Stimulated activated CD4-positive, alpha-beta T cell treated with anti-CD3 and anti-CD28 coated beads, Interleukin-15, amount 100 ng/mL, for 48 hours (primary cell): ENCODE measurements around the gene EEIG2.
"Not testable (repeated sequence)": the region's sequence is repeated elsewhere in the genome, so short reads cannot be mapped to it uniquely, and the experiment has no call there.

Source experiments
- DNase-seq, 2 donors: peaks; one replicate each; pipeline ENCODE4 v3.0.0-alpha.2; 2020; ENCODE audit warnings: low read depth in 2 of 2

Gene EEIG2

DNA sequence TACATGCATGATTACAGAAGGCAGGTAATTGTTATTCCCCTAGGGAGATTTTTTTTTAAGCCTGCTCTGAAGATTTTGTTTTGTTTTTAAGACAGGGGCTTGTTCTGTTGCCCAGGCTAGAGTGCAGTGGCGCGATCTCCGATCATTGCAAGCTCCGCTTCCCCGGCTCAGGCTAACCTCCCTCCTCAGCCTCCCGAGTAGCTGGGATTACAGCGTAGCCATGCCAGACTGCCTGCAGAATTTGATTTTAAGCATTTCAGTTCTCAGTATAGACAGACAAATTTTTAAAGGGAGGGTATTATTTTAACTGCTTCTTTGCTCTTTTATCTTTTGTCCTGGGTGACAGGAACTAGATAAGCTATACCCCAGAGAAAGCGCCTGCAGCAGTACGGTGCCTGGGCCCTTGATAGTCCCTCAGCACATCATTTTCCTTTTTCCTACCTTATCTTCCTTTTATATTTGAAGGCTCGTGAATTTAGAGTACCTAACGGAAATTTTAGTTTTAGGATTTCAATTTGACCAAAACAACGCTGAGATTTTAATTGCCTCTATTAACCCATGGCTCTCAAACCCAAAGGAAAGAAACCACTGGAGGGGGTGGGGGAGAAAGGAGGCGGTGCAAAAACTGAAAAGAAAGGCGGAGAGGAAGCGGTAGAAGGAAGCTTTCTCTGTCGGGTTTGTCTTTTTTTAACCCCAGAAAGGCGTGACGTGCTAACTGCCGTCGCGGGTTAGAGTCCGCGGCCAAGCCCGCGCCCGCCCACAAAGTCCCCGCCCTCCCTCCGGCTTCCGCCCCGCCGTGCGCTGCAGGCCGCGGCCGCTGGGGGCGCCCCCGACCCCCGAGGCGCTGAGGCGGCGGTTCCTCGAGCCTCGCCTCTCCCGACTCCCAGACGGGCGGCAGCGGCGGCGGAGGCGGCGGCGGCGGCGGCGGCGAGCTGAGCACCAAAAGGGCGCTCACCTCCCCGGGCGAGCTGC, at the start of gene EEIG2:
EEIG2 (plus strand) TSS at position 886 of the 972 bp plus-strand sequence. CDS start 329 bp downstream, outside the sequence.
- DNase-seq, result peak; percentile 71 to 88

GRCh38 chr1:108511764-108512163, 48.1 kb upstream of the EEIG2 start:
- DNase-seq, result no peak

DNA sequence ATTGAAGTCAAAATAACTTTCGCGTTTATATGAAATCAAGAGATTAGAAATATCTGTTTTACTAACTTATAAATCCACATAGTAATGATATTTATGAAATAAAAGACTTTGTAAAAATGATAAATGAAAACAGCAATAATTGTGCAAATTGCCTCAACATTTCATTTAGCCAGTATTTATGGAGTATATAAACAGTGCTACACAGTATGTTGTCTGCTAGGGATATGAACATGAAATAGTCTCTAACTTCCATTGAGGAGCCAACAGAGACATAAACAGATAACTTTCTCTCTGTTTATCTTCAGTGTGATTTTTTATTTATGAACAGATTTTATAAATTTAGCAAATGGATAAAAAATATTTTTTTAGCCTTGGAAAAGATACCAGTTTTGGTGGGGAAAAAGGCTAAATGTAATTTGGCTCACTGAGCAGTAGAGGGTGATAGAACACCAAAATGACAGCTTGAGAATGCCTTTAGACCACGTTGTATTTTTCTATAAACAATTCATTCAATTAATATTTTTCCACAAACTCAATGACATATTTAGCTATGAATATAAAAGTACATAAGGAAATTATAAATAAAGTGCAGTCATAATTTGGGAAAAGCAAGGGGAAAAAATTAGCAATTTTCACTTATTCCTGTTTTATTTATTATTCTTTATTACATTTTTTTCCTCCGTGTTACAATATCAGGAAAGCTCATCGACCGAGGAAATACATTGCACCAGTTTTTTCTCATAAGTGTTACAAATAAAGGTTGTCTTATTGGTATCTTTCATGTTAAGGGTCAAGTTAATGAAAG, 47.5 kb upstream of the EEIG2 start:
- DNase-seq, result no peak

DNA sequence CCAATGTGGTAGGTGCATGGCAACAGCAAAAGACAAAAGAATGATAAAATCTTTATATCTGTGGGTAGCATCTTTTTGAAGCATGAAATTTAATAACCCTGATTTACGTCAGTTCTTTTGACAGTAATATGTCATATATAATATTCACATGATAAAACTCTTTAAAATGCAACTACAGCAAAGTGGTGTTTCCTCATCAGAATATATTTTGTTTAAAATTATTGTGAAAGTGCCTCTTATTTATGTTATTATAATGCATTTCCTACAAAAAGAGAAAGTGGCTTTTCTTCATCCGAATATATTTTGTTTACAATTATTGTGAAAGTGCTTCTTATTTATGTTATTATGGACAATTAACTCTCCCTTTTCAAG, 46.9 kb upstream of the EEIG2 start:
- DNase-seq, result no peak

DNA sequence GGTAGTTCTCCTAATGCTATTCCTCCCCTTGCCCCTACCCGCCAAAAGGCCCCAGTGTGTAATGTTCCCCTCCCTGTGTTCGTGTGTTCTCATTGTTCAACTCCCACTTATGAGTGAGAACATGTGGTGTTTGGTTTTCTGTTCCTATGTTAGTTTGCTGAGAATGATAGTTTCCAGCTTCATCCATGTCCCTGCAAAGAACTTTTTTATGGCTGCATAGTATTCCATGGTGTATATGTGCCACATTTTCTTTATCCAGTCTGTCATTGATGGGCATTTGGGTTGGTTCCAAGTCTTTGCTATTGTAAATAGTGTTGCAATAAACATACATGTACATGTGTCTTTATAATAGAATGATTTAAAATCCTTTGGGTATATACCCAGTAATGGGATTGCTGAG, 46.0 kb upstream of the EEIG2 start:
- not testable (repeated sequence) for DNase-seq

GRCh38 chr1:108517301-108517897, 42.5 kb upstream of the EEIG2 start:
- DNase-seq, result not testable (repeated sequence)

GRCh38 chr1:108521990-108522393, 37.9 kb upstream of the EEIG2 start:
- DNase-seq, result no peak

DNA sequence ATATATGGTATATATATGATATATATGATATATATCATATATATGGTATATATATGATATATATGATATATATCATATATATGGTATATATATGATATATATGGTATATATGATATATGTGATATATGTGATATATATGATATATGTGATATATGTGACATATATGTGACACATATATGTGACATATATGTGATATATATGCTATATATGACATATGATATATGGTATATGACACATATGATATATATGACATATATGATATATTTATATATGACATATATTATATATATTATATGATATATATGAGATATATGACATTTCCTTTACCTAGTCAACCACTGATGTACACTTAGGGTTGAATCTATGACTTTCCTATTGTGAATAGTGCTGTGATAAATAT, 36.1 kb upstream of the EEIG2 start:
- DNase-seq, result no peak

- DNase-seq, result no peak
Measured at GRCh38 chr1:108524676-108525075, 35.2 kb upstream of the EEIG2 start.

DNA sequence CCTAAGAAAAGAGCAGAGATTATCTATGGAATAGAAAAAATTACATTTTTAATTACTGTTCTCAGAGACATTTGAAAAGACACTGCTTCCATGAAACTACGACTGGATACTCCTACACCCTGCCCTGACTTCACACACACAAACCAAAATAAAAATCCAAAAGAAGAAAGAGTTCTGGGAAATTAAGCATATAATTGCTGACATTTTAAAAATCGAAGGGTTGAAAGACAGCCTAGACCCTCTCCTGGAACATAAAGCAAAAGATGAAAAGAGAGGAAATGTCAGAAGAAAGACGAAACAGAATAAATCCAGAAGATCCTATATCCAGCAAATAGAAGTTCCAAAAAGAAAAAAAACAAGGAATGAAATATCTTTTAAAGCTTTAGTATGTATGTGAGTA, 32.8 kb upstream of the EEIG2 start:
- DNase-seq, result no peak

DNA sequence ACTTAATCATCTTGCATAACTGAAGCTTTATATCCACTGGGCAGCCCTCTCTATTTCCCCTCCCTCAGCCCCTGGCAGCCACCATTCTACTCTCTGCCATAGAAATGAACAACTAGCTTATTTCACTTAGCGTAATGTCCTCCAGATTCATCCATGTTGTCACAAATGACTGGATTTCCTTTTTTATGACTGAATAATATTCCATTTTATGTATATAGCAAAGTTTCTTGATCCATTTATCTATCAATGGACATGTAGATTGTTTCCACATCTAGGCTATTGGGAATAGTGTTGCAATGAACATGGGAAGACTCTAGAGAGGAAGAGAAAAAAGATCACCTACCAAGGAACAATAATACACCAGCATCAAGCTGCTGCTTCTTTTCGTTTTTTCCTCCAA, 32.1 kb upstream of the EEIG2 start:
- no peak for DNase-seq

DNA sequence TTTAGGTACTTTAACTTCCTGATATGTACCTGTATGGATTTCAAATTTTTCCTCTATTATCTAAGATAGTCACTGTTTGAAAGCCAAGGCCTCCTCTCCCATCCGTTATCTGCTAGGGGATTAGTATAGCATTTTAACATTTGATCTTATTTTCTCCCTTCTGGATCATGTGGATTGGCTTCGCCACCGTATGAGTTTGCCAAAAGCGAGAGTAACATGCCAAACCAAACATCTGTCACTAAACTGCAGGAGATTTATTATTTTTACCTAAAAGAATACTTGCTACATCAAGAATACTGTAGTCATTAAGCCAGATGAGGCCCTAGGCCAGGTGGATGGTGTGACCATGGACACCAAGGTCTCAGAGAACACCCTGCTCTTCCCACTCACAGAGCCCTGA, 28.5 kb upstream of the EEIG2 start:
- no peak for DNase-seq

DNA sequence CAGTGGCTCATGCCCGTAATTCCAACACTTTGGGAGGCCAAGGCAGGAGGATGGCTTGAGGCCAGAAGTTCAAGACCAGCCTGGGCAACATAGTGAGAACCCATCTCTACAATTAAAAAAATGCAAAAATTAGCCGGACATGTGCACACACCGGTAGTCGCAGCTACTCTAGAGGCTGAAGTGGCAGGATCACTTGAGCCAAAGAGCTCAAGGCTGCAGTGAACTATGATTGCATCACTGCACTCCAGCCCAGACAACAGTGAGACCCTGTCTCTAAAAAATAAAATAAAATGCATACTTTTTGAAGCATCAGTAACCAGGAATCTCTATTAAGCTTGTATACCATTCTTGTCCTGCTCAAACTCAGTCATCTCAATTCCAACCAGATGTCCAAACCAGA, 27.2 kb upstream of the EEIG2 start:
- DNase-seq, result no peak

GRCh38 chr1:108533351-108534083, 26.4 kb upstream of the EEIG2 start:
- no peak for DNase-seq

GRCh38 chr1:108534759-108535158, 25.1 kb upstream of the EEIG2 start:
- no peak for DNase-seq

- DNase-seq, result not testable (repeated sequence)
Measured at GRCh38 chr1:108535315-108535897, 24.5 kb upstream of the EEIG2 start.

GRCh38 chr1:108536021-108536420, 23.9 kb upstream of the EEIG2 start:
- DNase-seq, result not testable (repeated sequence)

DNA sequence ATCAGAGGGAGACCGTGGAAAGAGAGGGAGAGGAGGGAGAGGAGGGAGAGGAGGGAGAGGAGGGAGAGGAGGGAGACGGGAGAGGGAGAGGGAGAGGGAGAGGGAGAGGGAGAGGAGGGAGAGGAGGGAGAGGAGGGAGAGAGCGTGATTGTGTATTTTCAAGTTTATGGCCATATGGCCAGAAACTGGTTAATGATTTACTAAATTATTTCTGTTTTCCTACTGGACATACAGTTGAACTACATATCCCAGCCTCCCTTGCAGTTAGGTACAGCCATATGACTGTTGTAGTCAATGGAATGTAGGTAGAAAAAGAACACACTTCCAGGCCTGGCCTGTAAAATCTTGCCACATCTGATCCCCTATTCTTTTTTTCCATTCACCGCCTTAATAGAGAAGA, 23.1 kb upstream of the EEIG2 start:
- not testable (repeated sequence) for DNase-seq

- no peak for DNase-seq
Measured at GRCh38 chr1:108537976-108538375, 21.9 kb upstream of the EEIG2 start.

- no peak for DNase-seq
Measured at GRCh38 chr1:108540977-108541376, 18.9 kb upstream of the EEIG2 start.

GRCh38 chr1:108541861-108542260, 18.0 kb upstream of the EEIG2 start:
- no peak for DNase-seq
